NCI-H2227 treated with DMSO at 0.1 percent for 48 hours (cell line): ENCODE measurements around the gene TASOR.
"Not testable (repeated sequence)": the region's sequence is repeated elsewhere in the genome, so short reads cannot be mapped to it uniquely, and the experiment has no call there.

ENCODE experiments used
- DNase-seq: peaks from one replicate; lab custom pipeline; 2025; lab: John Stamatoyannopoulos, UW

Gene TASOR, protein sequence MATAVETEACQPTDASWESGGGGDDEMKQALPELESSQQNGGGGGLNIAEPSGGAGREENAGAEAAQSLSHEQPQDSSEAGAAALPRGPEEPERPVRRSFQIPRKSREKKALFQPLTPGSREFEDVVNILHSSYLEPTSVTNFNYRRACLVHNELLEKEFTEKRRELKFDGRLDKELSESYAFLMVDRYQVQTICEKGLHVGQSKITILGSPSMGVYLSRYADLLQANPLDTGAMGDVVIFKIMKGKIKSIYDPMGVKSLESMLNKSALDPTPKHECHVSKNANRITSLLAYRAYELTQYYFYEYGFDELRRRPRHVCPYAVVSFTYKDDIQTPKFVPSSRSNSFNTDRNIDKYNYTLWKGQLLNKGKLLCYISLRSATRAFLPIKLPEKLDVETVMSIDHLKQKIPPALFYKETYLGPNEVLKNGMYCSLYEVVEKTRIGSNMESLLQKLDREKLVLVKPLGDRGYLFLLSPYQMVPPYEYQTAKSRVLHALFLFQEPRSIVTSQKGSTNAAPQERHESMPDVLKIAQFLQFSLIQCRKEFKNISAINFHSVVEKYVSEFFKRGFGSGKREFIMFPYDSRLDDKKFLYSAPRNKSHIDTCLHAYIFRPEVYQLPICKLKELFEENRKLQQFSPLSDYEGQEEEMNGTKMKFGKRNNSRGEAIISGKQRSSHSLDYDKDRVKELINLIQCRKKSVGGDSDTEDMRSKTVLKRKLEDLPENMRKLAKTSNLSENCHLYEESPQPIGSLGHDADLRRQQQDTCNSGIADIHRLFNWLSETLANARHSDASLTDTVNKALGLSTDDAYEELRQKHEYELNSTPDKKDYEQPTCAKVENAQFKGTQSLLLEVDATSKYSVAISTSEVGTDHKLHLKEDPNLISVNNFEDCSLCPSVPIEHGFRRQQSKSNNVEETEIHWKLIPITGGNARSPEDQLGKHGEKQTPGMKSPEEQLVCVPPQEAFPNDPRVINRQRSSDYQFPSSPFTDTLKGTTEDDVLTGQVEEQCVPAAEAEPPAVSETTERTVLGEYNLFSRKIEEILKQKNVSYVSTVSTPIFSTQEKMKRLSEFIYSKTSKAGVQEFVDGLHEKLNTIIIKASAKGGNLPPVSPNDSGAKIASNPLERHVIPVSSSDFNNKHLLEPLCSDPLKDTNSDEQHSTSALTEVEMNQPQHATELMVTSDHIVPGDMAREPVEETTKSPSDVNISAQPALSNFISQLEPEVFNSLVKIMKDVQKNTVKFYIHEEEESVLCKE (N-terminal part only)

GRCh38 chr3:56683122-56683817 is at the start of gene TASOR:
TASOR (minus strand) TSS chr3:56683265; CDS start chr3:56683006, 259 bp downstream.
- peak; percentile 61 for DNase-seq

- no peak for DNase-seq
Observed at GRCh38 chr3:56732109-56732508, 49.0 kb upstream of the TASOR start.

GRCh38 chr3:56725175-56725574 is 42.1 kb upstream of the TASOR start:
- DNase-seq: no peak

- DNase-seq: no peak
Observed at GRCh38 chr3:56724676-56725075, 41.6 kb upstream of the TASOR start.

DNA sequence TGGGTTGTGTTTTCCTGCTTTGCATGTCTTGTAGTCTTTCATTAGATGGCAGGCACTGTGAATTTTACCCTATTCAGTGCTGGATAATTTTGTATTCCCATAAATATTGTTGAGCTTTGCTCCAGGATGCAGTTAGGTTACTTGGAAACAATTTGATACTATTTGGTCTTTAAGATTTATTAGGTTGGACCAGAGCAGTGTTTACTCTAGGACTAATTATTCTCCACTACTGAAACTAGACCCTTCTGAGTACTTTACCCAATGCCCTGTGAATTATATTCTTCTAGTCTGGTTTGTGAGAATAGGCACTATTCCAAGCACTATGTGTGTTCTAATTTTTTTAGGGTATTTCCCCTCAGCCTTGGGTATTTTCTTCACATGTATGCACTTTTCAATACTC is 37.8 kb upstream of the TASOR start:
- no peak for DNase-seq

- not testable (repeated sequence) for DNase-seq
Observed at GRCh38 chr3:56718809-56719208, 35.7 kb upstream of the TASOR start.

DNA sequence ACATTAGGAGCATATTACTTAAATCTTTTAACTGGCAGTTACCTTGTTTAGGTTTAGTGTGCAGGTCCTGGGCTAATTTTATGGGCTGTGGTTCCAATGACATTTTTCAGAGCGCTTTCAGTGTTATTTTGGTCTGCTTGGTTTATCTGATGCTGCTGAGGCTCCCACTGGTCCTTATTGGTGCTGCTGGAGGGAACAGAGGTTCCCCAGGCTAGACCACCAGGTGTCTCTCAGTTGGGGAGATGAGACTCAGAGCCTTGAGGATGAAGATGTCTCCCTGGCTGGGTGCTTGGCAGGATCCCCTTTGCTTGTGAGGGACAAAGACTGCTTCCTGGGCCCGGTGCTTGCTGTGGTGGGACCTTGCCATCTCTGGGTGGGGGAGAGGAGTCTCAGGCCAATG is 28.3 kb upstream of the TASOR start:
- no peak for DNase-seq

DNA sequence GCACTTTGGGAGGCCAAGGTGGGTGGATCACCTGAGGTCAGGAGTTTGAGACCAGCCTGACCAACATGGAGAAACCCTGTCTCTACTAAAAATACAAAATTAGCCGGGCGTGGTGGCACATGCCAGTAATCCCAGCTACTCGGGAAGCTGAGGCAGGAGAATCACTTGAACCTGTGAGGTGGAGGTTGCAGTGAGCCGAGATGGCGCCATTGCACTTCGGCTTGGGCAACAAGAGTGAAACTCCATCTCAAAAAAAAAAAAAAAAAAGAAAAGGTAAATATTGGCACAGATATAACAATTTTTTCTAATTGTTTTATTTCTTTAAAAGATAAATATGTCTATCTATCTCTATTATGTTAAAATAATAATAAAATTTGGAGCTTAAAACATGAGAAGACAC is 24.3 kb upstream of the TASOR start:
- DNase-seq: not testable (repeated sequence)

DNA sequence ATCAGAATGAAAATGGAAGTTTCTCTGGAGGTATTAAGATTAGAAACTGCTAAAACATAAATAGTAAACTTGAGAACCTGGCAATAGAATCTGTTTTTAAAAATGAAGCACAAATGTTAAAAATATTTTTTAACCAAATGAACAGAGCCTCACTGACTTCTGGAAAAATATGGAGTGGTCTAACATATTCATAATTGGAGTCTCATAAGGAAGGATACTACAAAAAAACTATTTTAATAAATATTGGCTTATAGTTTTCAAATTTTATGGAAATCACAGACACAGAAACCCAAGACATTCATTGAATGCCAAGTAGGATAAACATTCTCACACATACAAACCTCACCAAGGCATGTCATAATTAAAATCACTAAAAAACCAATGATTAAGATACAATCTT is 23.6 kb upstream of the TASOR start:
- no peak for DNase-seq

GRCh38 chr3:56704706-56705105 is 21.6 kb upstream of the TASOR start:
- no peak for DNase-seq

GRCh38 chr3:56702490-56703315 is 19.6 kb upstream of the TASOR start:
- DNase-seq: peak; percentile 42

DNA sequence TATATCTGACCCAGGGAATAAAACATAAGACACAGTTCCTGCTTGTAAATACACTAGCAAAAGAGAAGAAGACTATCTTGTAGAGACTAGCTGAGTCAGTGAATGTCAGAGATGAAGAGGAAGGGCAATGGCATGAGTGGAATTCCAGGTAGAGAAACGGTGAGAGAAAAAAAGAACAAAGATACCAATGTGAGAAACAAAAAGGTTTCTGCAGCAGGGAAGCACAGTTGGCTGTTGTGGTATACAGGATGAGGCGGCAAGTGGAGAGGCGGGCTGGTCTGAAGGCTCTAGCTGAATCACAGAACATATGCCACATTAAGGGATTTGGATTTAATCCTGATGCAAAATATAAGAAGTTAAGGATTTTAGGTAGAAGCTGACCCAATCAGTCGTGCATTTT is 17.1 kb upstream of the TASOR start:
- no peak for DNase-seq

DNA sequence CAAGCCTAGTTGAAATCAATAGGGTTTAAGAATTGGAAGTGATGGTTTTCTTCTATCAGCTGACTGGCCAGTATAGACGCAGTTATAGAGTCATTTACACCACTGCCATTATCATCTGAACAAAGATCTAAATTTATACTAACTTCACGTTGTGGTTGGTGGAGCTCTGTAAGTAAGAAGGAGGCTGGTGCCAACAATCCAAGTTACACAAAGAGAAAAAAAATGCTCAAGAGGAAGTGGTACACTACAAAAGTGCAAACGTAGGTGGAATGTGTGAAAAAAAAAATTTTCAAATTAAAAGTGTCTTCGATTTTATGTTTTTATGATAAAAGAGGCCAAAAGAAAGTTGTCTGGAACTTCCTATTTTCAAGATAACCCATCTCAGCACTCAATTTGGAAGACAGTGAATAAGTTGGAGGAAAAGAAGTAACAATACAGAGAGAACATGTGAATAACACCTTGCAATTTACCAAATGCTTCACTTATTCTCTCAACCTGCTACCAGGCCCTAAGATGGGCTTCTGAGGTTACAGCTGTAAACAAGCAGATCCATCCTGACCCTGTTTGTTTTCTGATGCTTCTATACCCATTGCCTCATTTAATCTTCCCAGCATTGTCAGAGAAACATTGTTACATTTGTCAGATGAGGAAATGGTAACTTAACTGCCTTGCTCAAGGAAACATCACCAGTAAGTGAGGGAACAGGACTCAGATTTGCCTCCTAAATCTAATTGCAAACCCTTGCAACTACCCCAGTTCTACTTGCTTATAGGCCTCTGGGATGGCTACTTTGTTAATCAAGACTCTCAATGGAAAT is 12.0 kb upstream of the TASOR start:
- DNase-seq: no peak

GRCh38 chr3:56693750-56694149 is 10.7 kb upstream of the TASOR start:
- DNase-seq: no peak

DNA sequence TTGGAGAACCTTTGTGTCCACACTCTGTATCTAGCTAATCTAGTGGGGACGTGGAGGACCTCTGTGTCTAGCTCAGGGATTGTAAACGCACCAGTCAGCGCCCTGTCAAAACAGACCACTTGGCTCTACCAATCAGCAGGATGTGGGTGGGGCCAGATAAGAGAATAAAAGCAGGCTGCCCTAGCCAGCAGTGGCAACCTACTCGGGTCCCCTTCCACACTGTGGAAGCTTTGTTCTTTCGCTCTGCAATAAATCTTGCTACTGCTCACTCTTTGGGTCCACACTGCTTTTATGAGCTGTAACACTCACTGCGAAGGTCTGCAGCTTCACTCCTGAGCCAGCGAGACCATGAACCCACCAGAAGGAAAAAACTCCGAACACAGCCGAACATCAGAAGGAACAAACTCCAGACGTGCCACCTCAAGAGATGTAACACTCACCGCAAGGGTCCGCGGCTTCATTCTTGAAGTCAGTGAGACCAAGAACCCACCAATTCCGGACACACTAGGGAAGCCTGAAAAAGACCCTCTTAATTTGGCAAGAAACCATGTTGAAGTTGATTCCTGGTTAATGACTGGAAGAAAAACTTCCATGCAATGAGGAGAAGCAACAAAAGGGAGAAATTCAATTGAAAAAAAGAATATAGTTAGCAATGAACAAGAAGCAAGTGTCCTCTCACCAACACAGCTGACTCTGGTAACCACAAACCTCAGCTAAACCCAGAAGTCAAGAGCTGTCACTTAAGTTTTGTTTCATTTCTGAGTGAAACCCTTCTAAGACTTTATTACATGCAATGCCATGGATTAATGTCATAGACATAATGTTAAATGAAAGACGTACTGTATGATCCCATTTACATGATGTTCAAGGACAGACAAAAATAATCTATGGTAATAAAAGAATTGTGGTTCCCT is 9.7 kb upstream of the TASOR start:
- not testable (repeated sequence) for DNase-seq

DNA sequence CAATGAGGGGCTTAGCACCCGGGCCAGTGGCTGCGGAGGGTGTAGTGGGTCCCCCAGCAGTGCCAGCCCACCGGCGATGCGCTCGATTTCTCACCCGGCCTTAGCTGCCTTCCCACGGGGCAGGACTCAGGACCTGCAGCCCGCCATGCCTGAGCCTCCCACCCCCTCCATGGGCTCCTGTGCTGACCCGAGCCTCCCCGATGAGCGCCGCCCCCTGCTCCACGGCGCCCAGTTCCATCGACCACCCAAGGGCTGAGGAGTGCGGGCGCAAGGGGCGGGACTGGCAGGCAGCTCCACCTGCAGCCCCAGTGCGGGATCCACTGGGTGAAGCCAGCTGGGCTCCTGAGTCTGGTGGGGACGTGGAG is 8.9 kb upstream of the TASOR start:
- not testable (repeated sequence) for DNase-seq

GRCh38 chr3:56691165-56692000 is 8.3 kb upstream of the TASOR start:
- DNase-seq: no peak

- DNase-seq: no peak
Observed at GRCh38 chr3:56689303-56689702, 6.2 kb upstream of the TASOR start.
